ENCODE results near the gene KDM8. TPM values are rescaled to one million over a fixed set of nuclear protein-coding genes. Genes with fewer than 3 reads are reported as not detected.

KDM8 gene
- total and polyA plus RNA-seq, 4 donors: 2.6 to 7.0 (median 4.7) TPM

GRCh38 chr16:27181019-27181790 is 22.1 kb upstream of the KDM8 start:
- Histone ChIP-seq H3K36me3 (ENCODE audit: control insufficient read depth in 4 of 4, insufficient read depth in 4 of 4, low read length in 4 of 4) (no peaks in the 10 kb centered on the region), H3K9ac (ENCODE audit: insufficient read depth in 1 of 2, low read length in 2 of 2) (no peak overlapping the region), H3K4me3 (no peak overlapping the region), H3K4me1 (ENCODE audit: control insufficient read depth in 5 of 5, insufficient read depth in 5 of 5, low read length in 5 of 5) (peaks cover 0 to 5% (median 0%) of the 10 kb centered on the region in 5 donors), H3K27me3 (ENCODE audit: control insufficient read depth in 3 of 3, insufficient read depth in 3 of 3, low read length in 2 of 3) (no peaks in the 10 kb centered on the region), H3K9me3 (ENCODE audit: control insufficient read depth in 4 of 4, insufficient read depth in 3 of 4, low read length in 3 of 4) (peaks cover 0 to 2% (median 0%) of the 10 kb centered on the region in 4 donors), H3K27ac (ENCODE audit: low read depth in 1 of 2, low read length in 1 of 2) (no peak overlapping the region)
- no peak for TF ChIP-seq CTCF (IDR thresholded peaks at IDR 0.05; ENCODE audit: control extremely low read depth, extremely low read depth)
- no peak for ATAC-seq (ENCODE audit: insufficient read depth, low FRiP score)
- 91 to 92% methylated on average over 8 of the region's 8 CpGs for WGBS, 2 donors
- DNase-seq: no peak

- TF ChIP-seq CTCF (IDR thresholded peaks at IDR 0.05; ENCODE audit: control extremely low read depth, extremely low read depth): no peak
- Histone ChIP-seq H3K4me1 (ENCODE audit: control insufficient read depth in 5 of 5, insufficient read depth in 5 of 5, low read length in 5 of 5) (peaks cover 0 to 5% (median 0%) of the 10 kb centered on the region in 5 donors), H3K36me3 (ENCODE audit: control insufficient read depth in 4 of 4, insufficient read depth in 4 of 4, low read length in 4 of 4) (no peaks in the 10 kb centered on the region), H3K4me3 (no peak overlapping the region), H3K9ac (ENCODE audit: insufficient read depth in 1 of 2, low read length in 2 of 2) (no peak overlapping the region), H3K27me3 (ENCODE audit: control insufficient read depth in 3 of 3, insufficient read depth in 3 of 3, low read length in 2 of 3) (no peaks in the 10 kb centered on the region), H3K27ac (ENCODE audit: low read depth in 1 of 2, low read length in 1 of 2) (no peak overlapping the region), H3K9me3 (ENCODE audit: control insufficient read depth in 4 of 4, insufficient read depth in 3 of 4, low read length in 3 of 4) (peaks cover 0 to 2% (median 0%) of the 10 kb centered on the region in 4 donors)
- ATAC-seq (ENCODE audit: insufficient read depth, low FRiP score) (no peak), DNase-seq (no peak)
- WGBS, 2 donors: 83 to 92% methylated on average over 7 of the region's 7 CpGs
Measured at GRCh38 chr16:27182906-27183405, 20.4 kb upstream of the KDM8 start.

GRCh38 chr16:27185776-27186130 is 17.6 kb upstream of the KDM8 start:
- ATAC-seq (ENCODE audit: insufficient read depth, low FRiP score) (no peak), DNase-seq (no peak)
- Histone ChIP-seq H3K9me3 (ENCODE audit: control insufficient read depth in 4 of 4, insufficient read depth in 3 of 4, low read length in 3 of 4) (peaks cover 0 to 2% (median 0%) of the 10 kb centered on the region in 4 donors), H3K36me3 (ENCODE audit: control insufficient read depth in 4 of 4, insufficient read depth in 4 of 4, low read length in 4 of 4) (no peaks in the 10 kb centered on the region), H3K27me3 (ENCODE audit: control insufficient read depth in 3 of 3, insufficient read depth in 3 of 3, low read length in 2 of 3) (no peaks in the 10 kb centered on the region), H3K4me3 (no peak overlapping the region), H3K9ac (ENCODE audit: insufficient read depth in 1 of 2, low read length in 2 of 2) (no peak overlapping the region), H3K4me1 (ENCODE audit: control insufficient read depth in 5 of 5, insufficient read depth in 5 of 5, low read length in 5 of 5) (no peaks in the 10 kb centered on the region), H3K27ac (ENCODE audit: low read depth in 1 of 2, low read length in 1 of 2) (no peak overlapping the region)
- 95 to 98% methylated on average over 1 of the region's 1 CpG for WGBS, 2 donors
- TF ChIP-seq CTCF (IDR thresholded peaks at IDR 0.05; ENCODE audit: control extremely low read depth, extremely low read depth): no peak
